OCI-LY3 (cell line): ENCODE data around the gene FHL2.

Experiments
- H2AFZ ChIP-seq: fragments of 200-600, 300-600 bp; shearing (Covaris generic); 2 replicates; pipeline ENCODE4 v1.6.0; 2014; ENCODE audit warnings: antibody characterized with exemption, low read depth, low read length
- H3K27ac ChIP-seq: fragments of 200-600, 300-600 bp; sonication (generic); 2 replicates; pipeline ENCODE4 v1.5.1; 2014; ENCODE audit warnings: mild to moderate bottlenecking, low read length, moderate library complexity, mixed read lengths
- H3K27me3 ChIP-seq: fragments of 200-600, 300-600 bp; sonication (generic); 2 replicates; pipeline ENCODE4 v1.6.1; 2014; ENCODE audit warnings: low read depth, low read length, mixed read lengths
- H3K36me3 ChIP-seq: fragments of 200-600, 300-600 bp; sonication (generic); replicated peaks from 2 replicates; pipeline ENCODE3; 2014; ENCODE audit warnings: low read depth, low read length, mixed read lengths
- H3K4me1 ChIP-seq: fragments of 300-600, 200-600 bp; sonication (generic); 2 replicates; pipeline ENCODE4 v1.6.1; 2014; ENCODE audit warnings: low read length, mixed read lengths
- H3K4me2 ChIP-seq: fragments of 200-600, 300-600 bp; sonication (generic); 2 replicates; pipeline ENCODE4 v1.6.1; 2014; ENCODE audit warnings: low read length, mixed read lengths
- H3K4me3 ChIP-seq: fragments of 300-600, 200-600 bp; sonication (generic); 2 replicates; pipeline ENCODE4 v1.5.1; 2014; ENCODE audit warnings: antibody characterized with exemption, mild to moderate bottlenecking, low read length, moderate library complexity
- H3K79me2 ChIP-seq: fragments of 300-600, 200-600 bp; shearing (Covaris generic); 2 replicates; pipeline ENCODE4 v1.6.1; 2014; ENCODE audit warnings: mild to moderate bottlenecking, low read length, mixed read lengths
- H3K9ac ChIP-seq: fragments of 300-600, 200-600 bp; shearing (Covaris generic); 2 replicates; pipeline ENCODE4 v1.6.0; 2014; ENCODE audit warnings: mild to moderate bottlenecking, low read length, moderate library complexity
- H3K9me3 ChIP-seq: fragments of 200-600, 300-600 bp; shearing (Covaris generic); 2 replicates; pipeline ENCODE4 v1.6.1; 2014; ENCODE audit warnings: low read length, mixed read lengths; ENCODE audit not compliant: insufficient read depth
- H4K20me1 ChIP-seq: fragments of 200-600, 300-600 bp; sonication (generic); 2 replicates; pipeline ENCODE4 v1.6.1; 2016; ENCODE audit warnings: low read length, mixed read lengths; ENCODE audit not compliant: insufficient read depth
- CTCF ChIP-seq: fragments of 200-600, 300-600 bp; sonication (generic); IDR thresholded peaks from 2 replicates; pipeline ENCODE4 v1.5.1; 2014; ENCODE audit warnings: antibody characterized with exemption, low read length, low read depth
- EZH2phosphoT487 ChIP-seq: fragments of 200-600 bp; shearing (Covaris generic); IDR thresholded peaks from 2 replicates; pipeline ENCODE4 v1.6.1; 2018; ENCODE audit warnings: antibody characterized with exemption, mixed run types, low read depth

FHL2 gene

DNA sequence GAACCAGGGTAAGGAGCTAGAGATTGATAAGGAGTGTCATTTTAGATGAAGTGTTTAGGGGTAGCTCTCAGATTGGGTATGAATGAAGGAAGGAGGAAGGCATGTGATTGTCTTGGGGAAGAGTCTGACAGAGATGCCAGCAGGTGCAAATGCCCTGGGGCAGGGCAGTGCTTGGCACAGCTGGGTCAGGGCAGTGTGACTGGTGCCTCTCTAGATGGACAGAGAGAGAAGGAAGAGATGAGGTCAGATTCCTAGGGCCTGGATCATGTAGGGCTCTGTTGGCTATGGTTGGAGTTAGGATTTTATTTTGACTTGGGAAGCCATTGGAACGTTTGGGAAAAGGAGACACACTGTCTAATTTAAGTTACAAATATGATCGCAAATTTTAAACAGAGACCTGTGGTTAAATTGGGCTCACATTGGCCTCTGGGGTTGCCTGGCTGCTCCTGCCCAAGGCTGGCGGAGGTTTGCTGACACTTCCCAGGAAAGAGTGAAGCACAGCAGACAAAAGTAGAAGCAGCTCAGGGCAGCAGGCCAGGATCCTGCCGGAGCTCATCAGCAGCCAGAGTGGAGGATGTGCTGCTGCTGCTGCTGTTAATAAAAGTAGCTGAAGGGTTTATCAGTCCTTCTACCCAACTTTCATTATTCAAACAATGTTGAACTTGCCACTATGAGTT lies 32.7 kb upstream of the FHL2 start:
- no peaks in the 10 kb centered on the region for H3K9me3 ChIP-seq
- H3K4me1 ChIP-seq, result no peaks in the 10 kb centered on the region
- no peaks in the 10 kb centered on the region for H3K36me3 ChIP-seq
- TF ChIP-seq EZH2phosphoT487 (no peak), CTCF (no peak)
- H3K4me2 ChIP-seq, result no peak overlapping the region
- 0 out of 2 replicates have a peak, but pooled peaks cover 7% of the 10 kb centered on the region for H3K27me3 ChIP-seq
- H4K20me1 ChIP-seq, result no peaks in the 10 kb centered on the region
- no peak overlapping the region for H2AFZ ChIP-seq
- H3K27ac ChIP-seq, result no peak overlapping the region
- H3K4me3 ChIP-seq, result no peak overlapping the region
- no peak overlapping the region for H3K9ac ChIP-seq
- no peaks in the 10 kb centered on the region for H3K79me2 ChIP-seq

DNA sequence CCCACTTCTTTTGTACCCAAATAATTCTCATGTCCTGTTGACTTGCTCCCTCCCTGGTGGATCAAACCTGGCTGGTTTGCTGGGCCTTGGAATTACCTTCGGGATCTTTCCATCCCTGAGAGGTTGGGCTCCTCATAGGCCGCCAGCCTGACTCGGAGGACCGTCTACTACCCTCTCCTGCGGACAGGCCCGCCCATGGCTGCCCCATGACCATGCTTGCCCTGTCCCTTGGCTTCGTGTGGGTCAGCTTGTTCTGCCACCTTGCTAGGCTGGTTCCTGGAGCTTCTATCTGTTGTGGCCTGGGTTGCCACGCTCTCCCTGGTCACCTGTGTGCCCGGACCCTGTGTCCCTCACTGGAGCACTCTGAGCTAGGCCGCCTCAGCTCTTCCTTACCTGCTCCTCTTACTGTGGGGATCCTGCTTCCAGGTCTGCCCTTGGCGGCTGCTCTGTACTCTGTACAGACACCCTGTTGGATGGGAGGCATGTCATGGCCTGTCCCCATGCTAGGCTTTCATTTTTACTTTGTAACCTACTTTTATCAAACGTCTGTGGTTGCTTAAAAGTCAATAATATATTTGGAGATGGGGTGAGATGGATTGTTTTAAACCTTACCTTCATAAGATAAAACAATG lies 29.7 kb upstream of the FHL2 start:
- TF ChIP-seq EZH2phosphoT487, result no peak
- no peak for TF ChIP-seq CTCF
- Histone ChIP-seq H3K79me2 (no peaks in the 10 kb centered on the region), H3K36me3 (no peaks in the 10 kb centered on the region), H3K4me3 (no peak overlapping the region), H4K20me1 (no peaks in the 10 kb centered on the region), H3K9ac (no peak overlapping the region), H3K4me1 (no peaks in the 10 kb centered on the region), H2AFZ (no peak overlapping the region), H3K9me3 (no peaks in the 10 kb centered on the region), H3K27ac (no peak overlapping the region), H3K4me2 (no peak overlapping the region), H3K27me3 (0 out of 2 replicates have a peak, but pooled peaks cover 2% of the 10 kb centered on the region)

DNA sequence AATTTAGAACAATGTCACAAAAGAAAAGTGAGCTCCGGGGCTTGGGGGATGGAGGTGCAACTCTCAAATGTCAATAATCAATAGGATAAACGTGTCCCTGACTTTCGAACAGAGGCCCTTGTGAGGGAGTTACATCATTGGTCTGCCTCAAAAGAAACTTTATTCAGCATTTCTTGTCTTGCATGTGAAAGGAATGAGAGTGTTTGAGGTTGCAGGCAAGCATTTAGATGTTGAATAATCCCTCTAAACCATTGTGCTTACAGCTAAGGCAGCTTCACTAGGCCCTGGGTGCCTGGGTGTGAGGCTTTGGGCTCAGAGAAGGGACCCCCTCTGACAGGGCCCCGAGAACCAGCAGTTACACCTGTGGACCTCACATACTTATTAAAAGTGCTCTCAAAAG lies 28.6 kb upstream of the FHL2 start:
- no peak for TF ChIP-seq CTCF
- no peak for TF ChIP-seq EZH2phosphoT487
- H2AFZ ChIP-seq, result no peak overlapping the region
- no peaks in the 10 kb centered on the region for H4K20me1 ChIP-seq
- H3K4me1 ChIP-seq, result no peaks in the 10 kb centered on the region
- H3K79me2 ChIP-seq, result no peaks in the 10 kb centered on the region
- no peak overlapping the region for H3K4me2 ChIP-seq
- no peaks in the 10 kb centered on the region for H3K9me3 ChIP-seq
- H3K36me3 ChIP-seq, result no peaks in the 10 kb centered on the region
- no peak overlapping the region for H3K27ac ChIP-seq
- H3K9ac ChIP-seq, result no peak overlapping the region
- no peak overlapping the region for H3K4me3 ChIP-seq
- H3K27me3 ChIP-seq, result peaks cover 12% of the 10 kb centered on the region

DNA sequence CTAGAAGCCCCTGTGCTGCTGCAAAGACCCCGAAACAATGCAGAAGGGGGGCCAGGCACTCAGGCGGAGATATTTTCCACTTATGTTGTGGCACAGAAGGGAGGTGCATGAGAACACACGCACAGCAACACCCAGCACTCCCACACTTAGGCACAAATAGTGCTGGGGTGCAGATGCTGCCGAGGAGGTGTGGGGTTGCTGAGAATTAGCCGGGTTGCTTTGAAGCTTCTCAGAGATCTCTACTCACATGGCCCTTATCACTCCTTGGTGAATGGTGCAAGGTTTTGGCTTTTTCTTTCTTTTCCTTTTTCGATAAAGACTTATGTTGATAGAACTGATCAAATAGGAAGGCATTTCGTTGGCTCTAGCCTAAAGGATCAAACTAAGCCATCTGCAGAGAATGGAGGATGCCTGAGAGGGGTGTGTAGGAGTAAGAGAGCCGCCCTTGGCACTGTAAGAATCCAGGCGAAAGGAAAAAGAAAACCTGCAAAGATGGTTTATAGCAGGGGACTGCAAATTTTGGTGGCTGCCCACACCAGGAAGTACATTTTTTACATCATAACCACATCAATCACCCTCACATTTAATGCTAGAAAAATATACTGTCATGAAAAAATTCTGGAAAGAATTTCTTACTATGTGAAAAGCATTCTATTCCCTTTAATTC lies 27.9 kb upstream of the FHL2 start:
- Histone ChIP-seq H3K27ac (no peak overlapping the region), H3K27me3 (peaks cover 18% of the 10 kb centered on the region)

More for the DNA sequence above, 27.9 kb upstream of the FHL2 start:
- TF ChIP-seq EZH2phosphoT487, result no peak
- no peak for TF ChIP-seq CTCF
- no peak overlapping the region for H3K9ac ChIP-seq
- no peak overlapping the region for H3K4me3 ChIP-seq
- no peaks in the 10 kb centered on the region for H4K20me1 ChIP-seq
- H3K4me2 ChIP-seq, result no peak overlapping the region
- no peaks in the 10 kb centered on the region for H3K9me3 ChIP-seq
- no peaks in the 10 kb centered on the region for H3K4me1 ChIP-seq
- no peaks in the 10 kb centered on the region for H3K79me2 ChIP-seq
- no peak overlapping the region for H2AFZ ChIP-seq
- no peaks in the 10 kb centered on the region for H3K36me3 ChIP-seq
